ENCODE results near the gene ATP2A1.
"Not testable (repeated sequence)": the region's sequence is repeated elsewhere in the genome, so short reads cannot be mapped to it uniquely, and the experiment has no call there.

Gene ATP2A1

GRCh38 chr16:28863929-28864793, 14.1 kb upstream of the ATP2A1 start:
- peak; percentile 3 to 43 (median 26) for DNase-seq

DNA sequence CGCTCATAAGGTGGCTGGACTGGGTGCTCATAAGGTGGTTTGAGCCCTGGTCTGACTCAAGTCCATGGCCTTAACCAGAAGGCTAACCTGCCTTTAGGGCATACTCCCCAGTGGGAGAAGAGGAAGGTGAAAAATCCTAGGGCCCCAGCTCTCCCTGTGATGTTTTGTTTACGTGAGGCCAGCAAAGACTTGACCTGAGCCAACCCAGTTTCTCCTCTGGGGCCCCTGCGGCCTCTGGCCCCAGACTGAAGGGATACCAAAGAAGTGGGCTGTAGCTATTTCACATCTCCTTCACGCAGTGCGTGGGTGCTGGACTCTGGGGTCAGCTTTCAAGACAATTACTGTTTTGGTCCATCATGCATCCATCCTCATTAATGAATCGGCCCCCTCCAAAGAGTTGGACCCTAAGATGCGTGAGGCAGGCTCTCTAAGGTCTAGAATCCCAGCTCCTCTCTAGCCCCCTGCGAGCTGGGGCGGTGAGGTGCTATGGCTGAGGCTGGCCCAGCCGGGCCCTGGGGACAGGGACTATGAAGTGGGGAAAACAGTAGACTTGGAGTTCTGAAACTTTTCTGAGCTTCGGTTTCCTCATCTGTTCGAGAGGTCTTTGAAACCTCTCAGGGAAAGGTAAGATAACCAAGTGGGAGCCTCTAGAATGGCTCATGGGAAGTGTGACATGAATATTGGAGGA, 13.1 kb upstream of the ATP2A1 start:
- DNase-seq, result no peak

- DNase-seq, result peak in 1 of 4 experiments; percentile 1
These were observed 12.4 kb upstream of the ATP2A1 start for GRCh38 chr16:28865722-28866453.

- peak in 1 of 4 experiments; percentile 0 for DNase-seq
These were observed 11.9 kb upstream of the ATP2A1 start for GRCh38 chr16:28866454-28866804.

DNA sequence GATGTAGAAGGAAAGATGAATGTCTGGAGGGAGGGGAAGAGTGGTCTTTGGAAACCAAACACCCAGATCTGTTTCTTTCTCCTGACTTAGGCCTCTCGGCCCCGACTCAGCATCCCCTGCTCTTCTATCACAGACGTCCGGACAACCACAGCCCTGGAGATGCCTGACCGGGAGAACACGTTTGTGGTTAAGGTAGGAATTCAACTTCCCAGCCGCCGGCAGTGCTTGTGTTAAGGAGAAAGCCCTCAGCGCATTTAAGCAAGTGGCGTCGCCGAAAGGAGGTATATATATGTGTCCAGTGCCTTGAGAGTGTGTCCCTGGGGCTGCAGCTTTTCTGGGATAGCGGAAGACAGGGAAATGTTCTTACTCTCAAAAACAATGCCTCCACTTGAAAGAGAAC, 11.0 kb upstream of the ATP2A1 start:
- no peak for DNase-seq

GRCh38 chr16:28867646-28868045, 10.6 kb upstream of the ATP2A1 start:
- not testable (repeated sequence) for DNase-seq

GRCh38 chr16:28869201-28869600, 9.1 kb upstream of the ATP2A1 start:
- no peak for DNase-seq

DNA sequence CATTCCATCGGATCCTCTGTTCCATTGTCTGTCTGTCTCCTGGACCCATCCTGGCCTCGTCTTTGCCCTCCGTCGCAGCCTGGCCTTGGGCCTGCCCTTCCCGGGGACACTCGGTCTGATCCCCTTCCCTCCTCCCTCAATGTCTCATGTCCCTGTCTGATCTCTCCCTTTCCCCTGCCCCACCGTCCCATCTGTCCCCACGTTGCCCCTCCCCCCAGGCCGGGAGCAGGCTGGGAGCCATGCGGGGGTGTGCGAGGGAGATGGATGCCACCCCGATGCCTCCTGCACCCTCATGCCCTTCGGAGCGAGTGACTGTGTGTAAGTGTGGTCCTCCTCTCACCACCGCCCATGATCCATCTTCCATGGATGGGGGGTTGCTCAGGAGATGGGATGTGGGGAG, 5.3 kb upstream of the ATP2A1 start:
- DNase-seq, result no peak

- DNase-seq, result peak; percentile 56 to 74 (median 60)
These were observed 4.6 kb upstream of the ATP2A1 start for GRCh38 chr16:28873543-28874201.

- DNase-seq, result no peak
These were observed 3.9 kb upstream of the ATP2A1 start for GRCh38 chr16:28874406-28874805.

- no peak for DNase-seq
These were observed 2.9 kb upstream of the ATP2A1 start for GRCh38 chr16:28875134-28876018.

DNA sequence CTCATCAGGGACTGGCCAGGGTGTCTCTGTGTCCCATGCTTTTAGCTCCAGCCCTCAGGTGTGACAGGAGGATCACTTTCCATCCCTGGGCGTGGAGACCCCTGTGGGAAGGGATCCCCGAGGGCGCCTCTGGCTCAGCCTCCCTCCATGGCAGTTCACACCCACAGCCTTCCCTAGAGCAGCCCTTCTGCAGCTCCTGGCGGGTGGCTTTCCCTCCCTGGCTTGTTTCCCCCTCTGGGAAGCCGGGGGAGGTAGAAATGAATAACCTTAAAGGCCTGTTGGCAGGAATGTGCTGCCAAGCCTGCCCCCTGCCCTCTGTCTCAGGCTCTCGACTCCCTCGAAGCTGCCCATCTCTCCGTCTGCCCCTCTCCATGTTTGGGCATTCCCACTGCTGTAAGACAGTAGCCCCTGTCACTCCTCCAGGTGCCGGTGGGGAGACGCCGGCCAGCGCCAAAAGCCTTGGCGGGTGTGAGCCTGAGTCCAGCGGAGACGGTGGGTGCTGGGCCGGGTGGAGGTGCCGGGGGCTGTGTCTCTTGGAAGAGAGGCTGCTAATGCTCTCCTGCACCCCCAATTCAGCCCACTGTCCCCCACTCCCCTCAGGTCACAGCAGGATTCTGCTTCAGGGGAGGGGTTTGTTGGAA, 2.1 kb upstream of the ATP2A1 start:
- DNase-seq, result no peak

DNA sequence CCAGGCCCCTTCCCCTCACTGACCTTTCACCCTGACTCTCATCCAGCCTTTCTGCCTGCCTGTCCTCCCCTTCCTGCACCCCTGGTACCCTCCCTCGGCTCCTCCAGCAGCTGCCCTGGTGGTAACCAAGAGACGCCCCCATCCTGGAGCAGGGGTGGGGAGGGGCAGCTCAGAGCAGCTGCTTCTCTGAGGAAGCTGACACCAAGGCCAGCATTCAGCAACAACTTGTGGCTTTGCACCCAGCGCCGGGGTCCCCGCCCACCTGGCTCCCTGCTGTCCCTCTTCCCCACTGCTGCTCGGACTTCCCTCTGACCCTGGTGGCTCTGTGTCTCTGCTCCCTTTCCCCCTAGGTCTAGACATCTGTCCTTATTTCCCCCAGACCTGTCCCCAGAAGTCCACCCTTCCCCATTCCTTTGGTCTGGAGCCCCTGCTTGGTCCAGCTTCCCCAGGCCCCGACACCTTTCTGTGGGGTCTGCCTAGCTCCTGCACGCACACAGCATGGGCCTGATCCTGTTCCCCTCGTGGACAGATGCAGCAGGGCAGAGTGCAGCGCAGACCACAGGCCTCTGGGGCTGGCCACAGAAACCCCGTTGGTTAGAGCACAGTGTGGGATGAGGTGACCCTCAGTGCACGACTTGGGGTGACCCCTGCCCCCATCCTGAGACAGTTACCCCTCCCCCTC, 1.2 kb upstream of the ATP2A1 start:
- peak in 3 of 4 experiments; percentile 7 to 19 (median 16) for DNase-seq

- DNase-seq, result no peak
These were observed 660 bp upstream of the ATP2A1 start for GRCh38 chr16:28877655-28878000.

- peak in 1 of 4 experiments; percentile 5 for DNase-seq
These were observed 1.1 kb downstream of the ATP2A1 start for GRCh38 chr16:28879261-28879840.

- DNase-seq, result peak; percentile 87 to 93 (median 90)
These were observed 1.7 kb downstream of the ATP2A1 start for GRCh38 chr16:28879841-28880588.

- no peak for DNase-seq
These were observed 2.3 kb downstream of the ATP2A1 start for GRCh38 chr16:28880589-28880915.

- no peak for DNase-seq
These were observed 2.7 kb downstream of the ATP2A1 start for GRCh38 chr16:28880955-28881354.

GRCh38 chr16:28881565-28881964, 3.3 kb downstream of the ATP2A1 start:
- not testable (repeated sequence) for DNase-seq
